Fibroblast of gingiva (primary cell): Measurements from ENCODE around the gene SCGB2B2.
A peak's percentile ranks its signal among the peaks of the same experiment; 100 is the strongest.
"Not testable (repeated sequence)": the region's sequence is repeated elsewhere in the genome, so short reads cannot be mapped to it uniquely, and the experiment has no call there.

ENCODE experiments used
- DNase-seq: peaks from one replicate; pipeline ENCODE4 v3.0.0-alpha.2; 2011; ENCODE audit warnings: low read depth

Gene SCGB2B2

GRCh38 chr19:34676697-34677385, at the start of gene SCGB2B2:
Gene SCGB2B2, minus strand, starts transcription at chr19:34677159. Its CDS starts 82,596 bp downstream, at chr19:34594563.
- DNase-seq: no peak

- DNase-seq: no peak
These were observed 48.4 kb upstream of the SCGB2B2 start for GRCh38 chr19:34725400-34725799.

DNA sequence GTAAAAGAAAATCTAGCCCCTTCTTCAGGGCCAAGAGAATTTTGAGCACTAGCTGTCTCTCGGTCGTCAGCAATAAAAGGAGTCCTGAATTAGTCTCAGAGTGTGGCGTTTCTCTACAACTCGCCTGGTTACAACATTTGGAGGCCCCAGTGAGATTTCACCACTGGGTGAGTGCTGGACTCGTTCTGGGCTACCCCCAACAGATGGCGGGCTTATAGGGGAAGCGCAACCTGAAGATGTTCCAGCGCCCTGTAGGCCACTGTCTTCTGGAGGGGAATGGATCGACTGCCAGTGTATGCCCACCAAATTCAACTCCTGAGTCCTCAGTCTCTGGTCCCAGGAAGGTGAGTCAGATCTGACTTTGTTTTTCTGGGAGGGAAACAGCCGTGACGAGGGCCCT, 45.4 kb upstream of the SCGB2B2 start:
- DNase-seq: no peak

DNA sequence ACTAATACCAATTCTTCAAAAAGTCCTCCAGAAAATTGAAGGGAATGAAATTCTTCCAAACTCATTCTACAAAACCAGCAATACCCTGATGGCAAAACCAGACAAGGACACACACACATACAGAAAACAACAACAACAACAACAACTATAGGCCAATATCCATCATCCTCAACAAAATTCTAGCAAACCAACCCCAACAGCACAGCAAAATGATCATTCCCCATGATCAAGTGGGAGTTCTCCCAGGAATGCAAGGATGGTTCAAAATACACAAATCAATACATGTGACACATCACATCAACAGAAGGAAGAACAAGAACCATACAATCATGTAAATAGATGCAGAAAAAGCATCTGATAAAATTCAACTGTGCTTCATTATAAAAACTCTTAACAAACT, 38.4 kb upstream of the SCGB2B2 start:
- no peak for DNase-seq

DNA sequence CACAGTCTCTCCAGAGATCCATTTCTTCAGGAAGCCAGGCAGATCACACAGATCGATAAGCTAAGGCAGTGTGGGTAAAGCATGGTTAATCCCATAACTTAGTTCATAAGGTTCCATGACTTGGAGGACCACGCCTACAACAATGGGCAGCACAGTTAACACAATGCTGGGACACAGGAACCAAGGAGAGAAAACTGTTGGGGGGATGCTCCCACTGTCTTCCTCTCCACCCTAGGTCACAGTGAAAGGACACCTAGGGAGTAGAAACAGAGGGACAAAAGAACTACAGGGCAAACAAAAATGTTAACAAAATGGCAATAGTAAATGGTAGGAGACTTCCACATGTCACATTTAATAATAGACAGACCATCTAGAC, 36.3 kb upstream of the SCGB2B2 start:
- no peak for DNase-seq

- DNase-seq: peak; percentile 68
These were observed 35.7 kb upstream of the SCGB2B2 start for GRCh38 chr19:34712395-34713261.

- DNase-seq: no peak
These were observed 34.9 kb upstream of the SCGB2B2 start for GRCh38 chr19:34711890-34712289.

DNA sequence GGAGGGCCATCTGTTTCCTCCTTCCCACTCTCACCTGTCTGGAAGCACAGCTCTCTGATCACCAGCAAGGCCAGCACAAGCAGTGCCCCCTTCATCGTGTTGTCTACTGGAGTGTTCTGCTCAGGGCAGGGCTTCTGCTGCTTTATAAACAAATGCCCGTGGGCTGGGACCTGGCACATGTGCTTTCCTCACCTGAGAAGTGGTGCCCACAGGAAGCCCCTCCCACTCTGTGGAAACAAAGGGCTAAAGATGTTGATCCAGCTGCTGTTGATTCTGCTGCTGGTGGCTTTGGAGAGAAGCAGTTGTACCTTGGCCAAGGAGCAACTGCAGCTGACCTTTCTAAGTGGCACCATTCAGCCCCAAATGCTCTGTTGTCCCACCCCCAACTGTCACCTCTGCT, 30.7 kb upstream of the SCGB2B2 start:
- DNase-seq: no peak

- DNase-seq: no peak
These were observed 15.6 kb upstream of the SCGB2B2 start for GRCh38 chr19:34692549-34692948.

DNA sequence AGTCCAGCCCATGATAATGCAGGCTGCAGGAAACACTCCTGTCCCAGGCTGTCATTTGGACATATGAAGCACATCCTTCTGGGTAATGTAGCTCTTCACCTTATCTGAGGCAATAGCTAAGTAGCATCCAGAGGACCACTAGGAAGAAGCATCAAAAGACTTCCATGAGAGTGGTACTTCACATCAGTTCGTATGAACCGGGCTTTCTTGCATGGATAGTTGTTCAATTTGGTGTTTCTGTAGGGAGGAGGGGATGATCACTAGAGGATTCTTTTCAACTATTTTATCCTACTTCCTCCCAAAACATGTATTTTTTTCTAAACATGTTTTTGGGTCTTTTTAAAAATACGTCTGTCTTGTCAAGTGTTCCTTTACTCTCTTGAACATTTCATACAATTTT, 13.4 kb upstream of the SCGB2B2 start:
- no peak for DNase-seq

- no peak for DNase-seq
These were observed 11.6 kb upstream of the SCGB2B2 start for GRCh38 chr19:34688592-34688991.

- no peak for DNase-seq
These were observed 10.4 kb upstream of the SCGB2B2 start for GRCh38 chr19:34687348-34687747.

DNA sequence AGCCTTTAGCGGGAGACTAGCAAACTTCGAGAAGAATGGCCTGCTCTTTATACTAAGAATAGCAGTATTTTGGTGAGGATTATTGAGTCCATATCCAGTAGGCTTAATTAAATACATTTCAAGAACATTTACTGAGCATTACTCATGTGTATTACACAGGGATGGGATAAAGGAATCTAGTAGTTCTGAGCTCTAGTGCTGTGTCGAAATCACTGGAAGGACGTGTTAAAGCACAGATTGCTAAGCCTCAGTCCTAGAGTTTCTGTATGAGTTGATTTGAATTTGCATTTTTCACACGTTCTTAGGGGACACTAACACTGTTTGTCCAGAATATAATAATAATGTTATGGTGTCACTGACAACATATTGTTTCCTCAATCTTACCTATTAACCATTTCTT, 9.5 kb upstream of the SCGB2B2 start:
- no peak for DNase-seq

GRCh38 chr19:34685266-34685665, 8.3 kb upstream of the SCGB2B2 start:
- DNase-seq: not testable (repeated sequence)

DNA sequence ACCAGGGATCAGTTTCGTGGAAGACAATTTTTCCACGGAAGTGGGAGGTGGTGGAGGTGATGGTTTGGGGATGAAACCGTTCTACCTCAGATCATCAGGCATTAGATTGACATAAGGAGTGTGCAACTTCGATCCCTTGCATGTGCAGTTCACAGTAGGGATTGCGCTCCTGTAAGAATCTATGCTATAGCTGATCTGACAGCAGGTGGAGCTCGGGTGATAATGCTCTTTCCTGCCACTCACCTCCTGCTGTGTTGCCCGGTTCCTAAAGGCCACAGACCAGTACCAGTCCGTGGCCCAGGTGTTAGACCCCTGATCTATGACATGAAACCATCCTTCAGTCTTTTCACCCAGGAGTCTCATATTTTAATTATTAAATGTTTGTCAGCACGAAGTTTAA, 4.5 kb upstream of the SCGB2B2 start:
- DNase-seq: no peak

DNA sequence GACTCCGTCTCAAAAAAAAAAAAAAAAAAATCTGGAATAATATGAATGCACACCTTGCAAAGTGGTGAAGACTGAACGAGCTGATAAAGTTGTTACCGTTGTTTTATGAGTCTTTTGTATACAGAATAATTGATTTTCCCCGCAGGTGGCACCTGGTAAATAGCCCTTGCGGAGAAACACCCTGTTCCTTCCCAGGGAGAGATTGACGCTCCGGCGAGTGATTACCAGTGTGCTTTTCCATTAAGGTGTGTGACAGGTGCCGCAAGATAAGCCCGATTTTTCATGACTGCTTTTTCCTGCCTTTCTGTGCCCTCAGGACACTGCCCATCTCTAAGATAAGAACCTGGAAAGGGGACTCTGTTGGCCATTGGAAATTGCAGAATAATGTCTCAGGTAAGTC, 1.5 kb upstream of the SCGB2B2 start:
- DNase-seq: no peak

DNA sequence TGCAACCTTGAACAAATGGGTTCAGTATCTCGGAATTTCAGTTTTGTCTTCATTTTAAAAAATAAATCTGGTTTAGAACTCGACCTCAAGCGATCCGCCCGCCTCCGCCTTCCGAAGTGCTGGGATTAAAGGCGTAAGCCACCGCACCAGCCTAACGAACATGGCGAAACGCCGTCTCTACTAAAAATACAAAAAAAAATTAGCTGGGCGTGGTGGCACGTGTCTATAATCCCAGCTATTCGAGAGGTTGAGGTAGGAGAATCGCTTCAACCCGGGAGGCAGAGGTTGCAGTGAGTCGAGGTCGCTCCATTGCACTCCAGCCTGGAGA, 1.1 kb upstream of the SCGB2B2 start:
- DNase-seq: no peak

DNA sequence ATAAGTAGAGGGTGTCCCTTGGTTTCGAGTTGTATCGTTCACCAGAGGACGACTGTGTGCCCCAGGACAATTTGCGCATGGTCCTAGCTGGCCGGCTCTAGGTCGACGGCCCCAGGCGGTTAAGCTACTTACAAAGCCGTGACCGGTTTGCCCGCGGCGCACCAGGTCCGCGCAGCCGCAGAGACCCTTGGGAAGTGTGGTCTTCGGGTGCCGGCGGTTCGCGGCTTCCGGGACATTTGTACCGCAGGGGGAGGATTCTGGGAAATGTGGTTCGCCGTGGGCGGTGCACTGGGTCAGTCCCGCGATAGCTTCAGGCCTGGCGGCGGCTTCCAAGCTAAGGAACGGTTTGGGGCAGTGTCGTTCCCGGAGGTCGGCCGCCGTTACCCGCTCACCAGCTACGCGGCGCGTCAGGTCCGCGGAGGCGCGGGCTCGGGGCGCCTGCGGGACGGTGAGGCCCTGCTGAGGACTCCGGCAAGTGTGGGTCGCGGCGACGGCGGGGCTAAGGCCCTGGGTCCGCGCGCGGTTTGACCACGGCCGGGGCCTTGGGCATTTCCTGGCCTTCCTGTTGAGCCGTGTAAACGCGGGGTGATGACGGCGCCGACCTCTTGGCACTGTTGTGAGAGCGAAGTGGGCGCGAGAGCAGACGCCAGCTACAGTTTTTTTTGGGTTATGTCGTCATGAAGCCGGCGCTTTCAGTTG, 576 bp upstream of the SCGB2B2 start, which contains the start of gene ZNF302:
Gene ZNF302, plus strand, starts transcription at position 293 of the 699 bp plus-strand sequence. CDS start 1,127 bp downstream, outside the sequence.
- DNase-seq: peak; percentile 98

DNA sequence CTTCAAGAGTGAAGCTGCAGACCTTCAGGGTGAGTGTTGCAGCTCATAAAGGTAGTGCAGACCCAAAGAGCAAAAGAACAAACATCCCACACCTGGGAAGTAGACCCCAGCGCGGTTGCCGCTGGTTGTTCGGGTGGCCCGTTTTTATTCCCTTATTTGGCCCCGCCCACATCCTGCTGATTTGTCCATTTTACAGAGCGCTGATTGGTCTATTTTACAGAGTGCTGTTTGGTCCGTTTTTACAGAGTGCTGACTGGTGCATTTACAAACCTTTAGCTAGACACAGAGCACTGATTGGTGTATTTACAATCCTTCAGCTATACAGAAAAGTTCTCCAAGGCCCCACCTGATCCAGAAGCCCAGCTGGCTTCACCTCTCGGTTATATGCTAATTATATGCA, 1.0 kb downstream of the SCGB2B2 start:
- no peak for DNase-seq

GRCh38 chr19:34675250-34675649, 1.7 kb downstream of the SCGB2B2 start:
- no peak for DNase-seq

DNA sequence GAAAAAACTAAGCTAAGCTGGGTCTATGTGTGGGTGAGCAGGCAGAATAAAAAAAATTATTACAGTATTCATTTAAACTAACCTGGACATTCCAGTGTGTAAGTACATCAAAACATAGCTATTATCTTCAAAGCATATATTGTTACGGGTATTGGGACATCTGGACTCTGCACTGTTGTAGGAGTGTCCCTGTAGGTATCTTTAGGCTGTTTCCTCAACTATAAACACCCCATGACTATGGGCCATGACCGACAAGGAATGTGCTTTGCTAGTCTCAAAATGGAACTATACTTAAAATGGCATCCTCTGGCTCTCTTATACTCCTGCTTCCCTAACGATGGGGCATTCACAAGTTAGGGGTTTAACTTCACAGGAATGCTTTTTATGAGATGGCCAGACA, 3.4 kb downstream of the SCGB2B2 start:
- DNase-seq: no peak

- DNase-seq: no peak
These were observed 5.0 kb downstream of the SCGB2B2 start for GRCh38 chr19:34671972-34672371.

- no peak for DNase-seq
These were observed 7.7 kb downstream of the SCGB2B2 start for GRCh38 chr19:34669305-34669704.
